IMR-90 (cell line): ENCODE results near the gene RUFY2. TPM values are rescaled to one million over a fixed set of nuclear protein-coding genes. Genes with fewer than 3 reads are reported as not detected.

ENCODE experiments used
- ATAC-seq: fragments of 200-7000 bp; cut with Tn5 transposase; 2 replicates; pipeline ENCODE4 v1.9.1; 2020; ENCODE audit warnings: low read depth, mild to moderate bottlenecking, moderate library complexity
- BruUV-seq: library from RNA; stranded (reverse); fragments of 400-500 nt; replicated peaks from 2 replicates; lab custom pipeline; 2021; lab: Mats Ljungman, UMichigan
- CTCF ChIA-PET: fragments of 300-600 bp; formaldehyde crosslinking; extraction: SDS; loops from one replicate; lab custom pipeline; 2021; ENCODE audit warnings: antibody characterized with exemption; lab: Yijun Ruan, JAX
- POLR2A ChIA-PET: fragments of 300-600 bp; sonication (Branson Sonifier 250); formaldehyde crosslinking; loops from one replicate; lab custom pipeline; 2022; ENCODE audit warnings: antibody characterized with exemption; ENCODE audit not compliant: unreplicated experiment; lab: Charles Lee
- DNase-seq: peaks from one replicate; pipeline ENCODE4 v3.0.0; 2013
- H2AFZ ChIP-seq: replicated peaks from 2 replicates; pipeline ENCODE3; 2013; ENCODE audit warnings: low read length, mild to moderate bottlenecking; ENCODE audit not compliant: poor library complexity
- H2AK5ac ChIP-seq: 2 replicates; pipeline ENCODE4 v1.6.1; 2013; ENCODE audit warnings: low read depth, low read length, inconsistent platforms
- H2AK9ac ChIP-seq: replicated peaks from 2 replicates; pipeline ENCODE3; 2013; ENCODE audit warnings: mild to moderate bottlenecking, low read depth, low read length, moderate library complexity; ENCODE audit not compliant: poor library complexity
- H2BK120ac ChIP-seq: 2 replicates; pipeline ENCODE4 v1.6.1; 2013; ENCODE audit warnings: low read depth, low read length, inconsistent platforms
- H2BK15ac ChIP-seq: 3 replicates; pipeline ENCODE4 v1.6.1; 2013; ENCODE audit warnings: low read depth, low read length, inconsistent platforms
- H2BK20ac ChIP-seq: 2 replicates; pipeline ENCODE4 v1.6.1; 2013; ENCODE audit warnings: low read depth, mild to moderate bottlenecking, inconsistent platforms, low read length, moderate library complexity
- H2BK5ac ChIP-seq: 2 replicates; pipeline ENCODE4 v1.6.1; 2013; ENCODE audit warnings: mild to moderate bottlenecking, low read depth, low read length, inconsistent platforms; ENCODE audit not compliant: poor library complexity, severe bottlenecking
- H3K14ac ChIP-seq: replicated peaks from 2 replicates; pipeline ENCODE4 v1.6.1; 2013; ENCODE audit warnings: low read depth, low read length, inconsistent platforms
- H3K18ac ChIP-seq: 2 replicates; pipeline ENCODE4 v1.6.1; 2013; ENCODE audit warnings: low read depth, low read length, control low read depth
- H3K23ac ChIP-seq: 2 replicates; pipeline ENCODE4 v1.6.1; 2013; ENCODE audit warnings: low read depth, low read length, inconsistent platforms
- H3K27ac ChIP-seq: 2 replicates; pipeline ENCODE4 v1.5.1; 2013; ENCODE audit warnings: mild to moderate bottlenecking, control low read depth, low read length; ENCODE audit not compliant: insufficient read depth
- H3K27me3 ChIP-seq: 2 replicates; pipeline ENCODE4 v1.6.1; 2013; ENCODE audit warnings: low read length; ENCODE audit not compliant: control insufficient read depth, insufficient read depth
- H3K36me3 ChIP-seq: 2 replicates; pipeline ENCODE4 v1.6.1; 2013; ENCODE audit warnings: low read length, mixed read lengths; ENCODE audit not compliant: control insufficient read depth, insufficient read depth
- H3K4ac ChIP-seq: 2 replicates; pipeline ENCODE4 v1.6.1; 2013; ENCODE audit warnings: low read depth, low read length, inconsistent platforms
- H3K4me1 ChIP-seq: 2 replicates; pipeline ENCODE4 v1.6.1; 2013; ENCODE audit warnings: low read length, mixed read lengths; ENCODE audit not compliant: control insufficient read depth, insufficient read depth
- H3K4me2 ChIP-seq: 2 replicates; pipeline ENCODE4 v1.6.1; 2013; ENCODE audit warnings: low read depth, mild to moderate bottlenecking, control low read depth, low read length, moderate library complexity
- H3K4me3 ChIP-seq: 2 replicates; pipeline ENCODE4 v1.5.1; 2013; ENCODE audit warnings: low read depth, mild to moderate bottlenecking, control low read depth, low read length, moderate library complexity; ENCODE audit not compliant: insufficient read depth
- H3K56ac ChIP-seq: 2 replicates; pipeline ENCODE4 v1.6.1; 2013; ENCODE audit warnings: low read length, inconsistent platforms; ENCODE audit not compliant: insufficient read depth; ENCODE audit errors: extremely low read depth
- H3K79me1 ChIP-seq, 2 experiments: 2 replicates each; pipeline ENCODE4 v1.6.1; 2013; ENCODE audit warnings: low read length in 2 of 2, inconsistent platforms in 1 of 2, low read depth in 1 of 2
- H3K9ac ChIP-seq: 2 replicates; pipeline ENCODE4 v1.6.1; 2013; ENCODE audit warnings: low read depth, low read length, control low read depth
- H3K9me1 ChIP-seq: 2 replicates; pipeline ENCODE4 v1.6.1; 2013; ENCODE audit warnings: low read length, inconsistent platforms; ENCODE audit not compliant: insufficient read depth
- H3K9me3 ChIP-seq: 2 replicates; pipeline ENCODE4 v1.6.1; 2013; ENCODE audit warnings: low read length; ENCODE audit not compliant: control insufficient read depth, insufficient read depth
- H4K20me1 ChIP-seq: 2 replicates; pipeline ENCODE4 v1.6.1; 2013; ENCODE audit warnings: low read length, inconsistent platforms; ENCODE audit not compliant: insufficient read depth
- H4K5ac ChIP-seq: 2 replicates; pipeline ENCODE4 v1.6.1; 2013; ENCODE audit warnings: mild to moderate bottlenecking, low read depth, low read length, control low read depth
- H4K8ac ChIP-seq, 2 experiments: 2 replicates each; pipeline ENCODE4 v1.6.1; 2013; ENCODE audit warnings: low read depth in 2 of 2, low read length in 2 of 2, control low read depth in 1 of 2, inconsistent platforms in 1 of 2
- H4K91ac ChIP-seq: 2 replicates; pipeline ENCODE4 v1.6.1; 2013; ENCODE audit warnings: low read depth, low read length, inconsistent platforms; ENCODE audit not compliant: insufficient read depth
- MAFK ChIP-seq: IDR thresholded peaks from 2 replicates; pipeline ENCODE4 v1.6.1; 2012; ENCODE audit warnings: low read depth, low read length, improper control_type of control experiment
- MXI1 ChIP-seq: IDR thresholded peaks from 2 replicates; pipeline ENCODE4 v1.6.1; 2012; ENCODE audit warnings: low read depth, mild to moderate bottlenecking, low read length, moderate library complexity, borderline replicate concordance
- RCOR1 ChIP-seq: IDR thresholded peaks from 2 replicates; pipeline ENCODE4 v1.6.1; 2012; ENCODE audit warnings: mild to moderate bottlenecking, low read length, improper control_type of control experiment; ENCODE audit not compliant: insufficient replicate concordance
- WGBS, 2 experiments: methylation state at CpG; one replicate each; pipeline versions ENCODE4 v1.1.5 to v1.1.7; 2013; ENCODE audit warnings: missing lambda C conversion rate in 2 of 2; ENCODE audit not compliant: insufficient read length in 1 of 2; ENCODE audit errors: extremely low coverage in 2 of 2; 5-methylcytosine and 5-hydroxymethylcytosine counted together
- dilution Hi-C: fragments of 300-500 bp; cut with HindIII; formaldehyde crosslinking; loops from one replicate; pipeline ENCODE4 v1.14.3; 2018; ENCODE audit warnings: low sequenced_read_pairs; ENCODE audit not compliant: unreplicated experiment
- in situ Hi-C: fragments of 300-500 bp; cut with MboI; formaldehyde crosslinking; loops from 3 replicates; pipeline ENCODE4 v1.14.3; 2019; ENCODE audit warnings: low sequenced_read_pairs, inconsistent platforms, mixed read lengths
- intact Hi-C: fragments of 100-400 bp; cut with micrococcal nuclease; formaldehyde crosslinking; loops from 2 replicates; pipeline ENCODE4 v1.10.0; 2022
- polyA plus RNA-seq, 3 experiments: library from polyadenylated mRNA; depleted of rRNA; stranded (reverse); fragments of >200 nt; gene quantifications; 2 replicates each; pipeline ENCODE4 v1.2.3, GENCODE V29; 2012; ENCODE audit warnings: low replicate concordance in 1 of 3
- total RNA-seq: library from RNA; depleted of rRNA; stranded (reverse); fragments of >200 nt; gene quantifications from 2 replicates; pipeline ENCODE4 v1.2.3, GENCODE V29; 2012

Gene RUFY2
- total and polyA plus RNA-seq, 2 of the 4 experiments (the other 2 are of a cell fraction), result 6.7 to 6.8 TPM

DNA sequence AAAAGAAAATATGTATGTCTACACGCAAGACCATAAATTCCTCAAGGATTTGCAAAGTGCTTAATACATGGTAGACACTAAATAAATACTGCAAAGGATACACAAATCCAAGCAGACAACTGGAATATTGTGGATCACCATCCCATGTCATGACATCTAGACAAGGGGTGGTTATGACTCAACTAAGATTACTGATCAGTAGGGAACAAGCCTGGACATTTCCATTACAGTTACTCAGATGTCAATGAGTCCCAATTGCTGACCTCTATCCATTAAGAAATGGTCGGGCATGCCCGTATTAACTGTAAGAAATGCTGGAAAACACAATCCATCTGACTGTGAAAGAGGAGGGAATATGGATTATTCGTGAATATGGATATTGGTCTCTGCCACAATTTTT lies 27.6 kb upstream of the RUFY2 start:
- Histone ChIP-seq H2AFZ (no peak overlapping the region), H3K4me1 (no peaks in the 10 kb centered on the region), H4K8ac (no peak overlapping the region), H4K5ac (no peak overlapping the region), H3K27me3 (no peaks in the 10 kb centered on the region), H3K27ac (no peak overlapping the region), H2AK5ac (no peak overlapping the region), H2BK20ac (no peak overlapping the region), H3K56ac (no peak overlapping the region), H3K79me1 (no peaks in the 10 kb centered on the region), H3K14ac (no peak overlapping the region), H3K4me3 (no peak overlapping the region), H3K23ac (no peak overlapping the region), H2BK120ac (no peak overlapping the region), H3K9me1 (no peaks in the 10 kb centered on the region), H3K36me3 (no peaks in the 10 kb centered on the region), H3K4ac (no peak overlapping the region), H4K20me1 (no peaks in the 10 kb centered on the region), H3K9ac (no peak overlapping the region), H2AK9ac (no peak overlapping the region), H3K4me2 (no peak overlapping the region), H2BK15ac (no peak overlapping the region), H4K91ac (no peak overlapping the region), H3K18ac (no peak overlapping the region), H2BK5ac (no peak overlapping the region), H3K9me3 (no peaks in the 10 kb centered on the region)
- DNase-seq, result peak; percentile 4
- no CpG with 5 or more reads among the region's 4 CpGs for WGBS, 2 experiments
- ATAC-seq, result peak; percentile 35
- no peak for TF ChIP-seq MAFK
- TF ChIP-seq MXI1, result no peak
- no peak for TF ChIP-seq RCOR1
- POLR2A ChIA-PET, result no interaction called here
- no TSS peak for BruUV-seq
- CTCF ChIA-PET, result no interaction called here
- dilution Hi-C loops (no loop called here), in situ Hi-C loops (no loop called here), intact Hi-C loops (no loop called here)
